Fibroblast of pulmonary artery (primary cell): ENCODE data around the gene PHACTR3.
A peak's percentile ranks its signal among the peaks of the same experiment; 100 is the strongest.

Source experiments
- DNase-seq: peaks from one replicate; pipeline ENCODE4 v3.0.0-alpha.2; 2010; ENCODE audit warnings: low read depth
- H3K4me3 ChIP-seq: replicated peaks from 2 replicates; pipeline ENCODE4 v1.5.1; 2011; ENCODE audit warnings: low read depth, mild to moderate bottlenecking, control low read depth, low read length, moderate library complexity
- CTCF ChIP-seq: IDR thresholded peaks from 2 replicates; pipeline ENCODE4 v1.5.1; 2011; ENCODE audit warnings: mild to moderate bottlenecking, control low read depth, low read length, inconsistent platforms; ENCODE audit errors: missing control alignments

Gene PHACTR3

GRCh38 chr20:59778615-59779200, 174.4 kb downstream of the PHACTR3 start:
- DNase-seq: no peak
- TF ChIP-seq CTCF: no peak
- H3K4me3 ChIP-seq: no peak overlapping the region

GRCh38 chr20:59779656-59780380, 175.5 kb downstream of the PHACTR3 start:
- H3K4me3 ChIP-seq: no peak overlapping the region
- DNase-seq: no peak
- TF ChIP-seq CTCF: no peak

GRCh38 chr20:59780494-59781185, 176.3 kb downstream of the PHACTR3 start:
- no peak for DNase-seq
- no peak for TF ChIP-seq CTCF
- no peak overlapping the region for H3K4me3 ChIP-seq

- DNase-seq: no peak
- no peak for TF ChIP-seq CTCF
- no peak overlapping the region for H3K4me3 ChIP-seq
These were observed 176.9 kb downstream of the PHACTR3 start for GRCh38 chr20:59781226-59781625.

GRCh38 chr20:59782986-59783640, 178.8 kb downstream of the PHACTR3 start:
- TF ChIP-seq CTCF: peak; percentile 74
- no peak overlapping the region for H3K4me3 ChIP-seq
- DNase-seq: peak; percentile 35

GRCh38 chr20:59783641-59784010, 179.3 kb downstream of the PHACTR3 start:
- no peak overlapping the region for H3K4me3 ChIP-seq
- DNase-seq: no peak
- TF ChIP-seq CTCF: no peak
